ENCODE data around the gene DYNLT2B.

GRCh38 chr3:196251918-196252317 lies 66.1 kb downstream of the DYNLT2B start:
- no peak for TF ChIP-seq CTCF (IDR thresholded peaks at IDR 0.05)
- no peak for TF ChIP-seq EZH2 (IDR thresholded peaks at IDR 0.05)
- no peak for TF ChIP-seq EZH2phosphoT487 (IDR thresholded peaks at IDR 0.05)

Measured in neural progenitor cell (in vitro differentiated cells).